DMS153 treated with DMSO at 0.1 percent for 48 hours (cell line): ENCODE measurements around the gene LRCH3.
A peak's percentile ranks its signal among the peaks of the same experiment; 100 is the strongest.

Experiments
- DNase-seq: peaks from one replicate; lab custom pipeline; 2025; ENCODE audit not compliant: unreplicated experiment; lab: John Stamatoyannopoulos, UW

The LRCH3 gene

GRCh38 chr3:197791892-197792647 lies 1.0 kb downstream of the LRCH3 start:
- DNase-seq = no peak

- no peak for DNase-seq
Observed at GRCh38 chr3:197793247-197793646, 2.2 kb downstream of the LRCH3 start.

GRCh38 chr3:197794115-197794514 lies 3.1 kb downstream of the LRCH3 start:
- DNase-seq = no peak

GRCh38 chr3:197795200-197795599 lies 4.1 kb downstream of the LRCH3 start:
- no peak for DNase-seq

GRCh38 chr3:197796087-197796486 lies 5.0 kb downstream of the LRCH3 start:
- no peak for DNase-seq

GRCh38 chr3:197798863-197799262 lies 7.8 kb downstream of the LRCH3 start:
- DNase-seq = no peak

GRCh38 chr3:197800379-197800778 lies 9.3 kb downstream of the LRCH3 start:
- no peak for DNase-seq

GRCh38 chr3:197801891-197802778 lies 11.1 kb downstream of the LRCH3 start:
- DNase-seq = peak; percentile 5

- no peak for DNase-seq
Observed at GRCh38 chr3:197802779-197803459, 11.9 kb downstream of the LRCH3 start.

- no peak for DNase-seq
Observed at GRCh38 chr3:197804511-197804910, 13.5 kb downstream of the LRCH3 start.

- DNase-seq = no peak
Observed at GRCh38 chr3:197807969-197808587, 17.0 kb downstream of the LRCH3 start.

GRCh38 chr3:197809356-197810020 lies 18.4 kb downstream of the LRCH3 start:
- DNase-seq = no peak

GRCh38 chr3:197810901-197811300 lies 19.8 kb downstream of the LRCH3 start:
- DNase-seq = no peak

- no peak for DNase-seq
Observed at GRCh38 chr3:197811343-197811742, 20.3 kb downstream of the LRCH3 start.

GRCh38 chr3:197814372-197814771 lies 23.3 kb downstream of the LRCH3 start:
- no peak for DNase-seq

- DNase-seq = no peak
Observed at GRCh38 chr3:197820550-197821335, 29.7 kb downstream of the LRCH3 start.

GRCh38 chr3:197829397-197830045 lies 38.5 kb downstream of the LRCH3 start:
- DNase-seq = no peak

- no peak for DNase-seq
Observed at GRCh38 chr3:197830308-197830966, 39.4 kb downstream of the LRCH3 start.

- no peak for DNase-seq
Observed at GRCh38 chr3:197830967-197831313, 39.9 kb downstream of the LRCH3 start.
